ENCODE results near the gene CPA1.
A peak's percentile ranks its signal among the peaks of the same experiment; 100 is the strongest.

Gene CPA1

GRCh38 chr7:130356121-130356875, 24.0 kb upstream of the CPA1 start:
- DNase-seq, result no peak

- DNase-seq, result no peak
These were observed 23.2 kb upstream of the CPA1 start for GRCh38 chr7:130356876-130357611.

GRCh38 chr7:130358471-130358870, 21.8 kb upstream of the CPA1 start:
- no peak for DNase-seq

GRCh38 chr7:130359276-130359857, 20.9 kb upstream of the CPA1 start:
- no peak for DNase-seq

- no peak for DNase-seq
These were observed 19.8 kb upstream of the CPA1 start for GRCh38 chr7:130360518-130360917.

GRCh38 chr7:130361681-130362080, 18.6 kb upstream of the CPA1 start:
- DNase-seq, result no peak

GRCh38 chr7:130362251-130362816, 18.0 kb upstream of the CPA1 start:
- no peak for DNase-seq

- no peak for DNase-seq
These were observed 17.1 kb upstream of the CPA1 start for GRCh38 chr7:130363026-130363847.

- DNase-seq, result peak; percentile 23
These were observed 15.8 kb upstream of the CPA1 start for GRCh38 chr7:130364451-130364850.

GRCh38 chr7:130365088-130365487, 15.2 kb upstream of the CPA1 start:
- no peak for DNase-seq

GRCh38 chr7:130365511-130366441, 14.5 kb upstream of the CPA1 start:
- DNase-seq, result peak; percentile 97

GRCh38 chr7:130366564-130366963, 13.7 kb upstream of the CPA1 start:
- no peak for DNase-seq

GRCh38 chr7:130367088-130367755, 13.1 kb upstream of the CPA1 start:
- no peak for DNase-seq

- no peak for DNase-seq
These were observed 12.2 kb upstream of the CPA1 start for GRCh38 chr7:130367836-130368746.

GRCh38 chr7:130369110-130369711, 11.1 kb upstream of the CPA1 start:
- no peak for DNase-seq

- no peak for DNase-seq
These were observed 10.3 kb upstream of the CPA1 start for GRCh38 chr7:130369831-130370550.

GRCh38 chr7:130371046-130371445, 9.2 kb upstream of the CPA1 start:
- DNase-seq, result no peak

GRCh38 chr7:130372402-130373165, 7.7 kb upstream of the CPA1 start:
- DNase-seq, result no peak

Data from NCI-H2029 treated with DMSO at 0.1 percent for 48 hours (cell line).